ENCODE measurements around the gene GNA15.

DNA sequence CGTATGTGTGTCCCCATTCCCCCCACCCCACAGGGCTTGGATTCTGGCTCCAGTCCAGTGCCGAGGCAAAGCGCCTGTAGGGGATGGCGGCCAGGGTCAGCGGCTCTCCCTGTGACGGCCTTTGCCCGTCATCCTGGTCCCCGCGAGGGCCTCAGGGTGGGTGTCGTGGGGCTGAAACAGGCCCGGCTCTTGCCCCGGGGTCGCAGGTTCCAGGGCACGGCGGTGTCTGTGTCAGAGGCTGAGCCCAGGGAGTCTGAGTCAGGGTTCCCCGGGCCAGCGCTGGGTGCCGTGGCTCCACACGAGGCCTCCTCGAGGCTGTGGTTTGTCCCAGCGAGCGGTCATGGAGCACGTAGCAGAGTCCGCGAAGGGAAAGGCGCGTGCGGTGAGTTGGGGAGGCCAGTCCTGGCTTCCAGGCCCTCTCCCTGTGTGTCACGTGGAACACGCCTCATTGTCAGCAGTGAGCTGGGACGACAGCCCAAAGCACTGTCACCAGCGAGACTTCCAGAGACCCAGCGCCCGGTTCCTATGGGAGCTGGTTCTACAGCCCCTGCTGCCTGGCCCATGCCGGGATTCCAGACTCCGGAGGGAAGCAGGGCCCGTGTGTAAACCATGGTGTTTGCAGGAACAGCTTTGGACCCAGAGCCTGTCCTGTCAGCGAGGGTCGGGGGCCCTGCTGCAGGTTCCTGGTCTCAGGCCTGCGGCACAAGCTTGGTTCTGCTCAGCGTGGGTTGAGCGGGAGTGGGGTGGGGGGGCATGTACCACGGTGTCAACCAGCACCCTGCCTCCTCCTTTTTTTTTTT lies 63.3 kb downstream of the GNA15 start:
- TF ChIP-seq ATF1 (CRISPR knock-in tag; IDR thresholded peaks at IDR 0.05) (no peak), FOXJ3 (CRISPR knock-in tag; IDR thresholded peaks at IDR 0.05; ENCODE audit: borderline replicate concordance) (no peak)
- TF ChIP-seq, protein P1, sequence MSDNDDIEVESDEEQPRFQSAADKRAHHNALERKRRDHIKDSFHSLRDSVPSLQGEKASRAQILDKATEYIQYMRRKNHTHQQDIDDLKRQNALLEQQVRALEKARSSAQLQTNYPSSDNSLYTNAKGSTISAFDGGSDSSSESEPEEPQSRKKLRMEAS (CRISPR knock-in tag; IDR thresholded peaks at IDR 0.05): no peak
- TF ChIP-seq, protein P2, sequence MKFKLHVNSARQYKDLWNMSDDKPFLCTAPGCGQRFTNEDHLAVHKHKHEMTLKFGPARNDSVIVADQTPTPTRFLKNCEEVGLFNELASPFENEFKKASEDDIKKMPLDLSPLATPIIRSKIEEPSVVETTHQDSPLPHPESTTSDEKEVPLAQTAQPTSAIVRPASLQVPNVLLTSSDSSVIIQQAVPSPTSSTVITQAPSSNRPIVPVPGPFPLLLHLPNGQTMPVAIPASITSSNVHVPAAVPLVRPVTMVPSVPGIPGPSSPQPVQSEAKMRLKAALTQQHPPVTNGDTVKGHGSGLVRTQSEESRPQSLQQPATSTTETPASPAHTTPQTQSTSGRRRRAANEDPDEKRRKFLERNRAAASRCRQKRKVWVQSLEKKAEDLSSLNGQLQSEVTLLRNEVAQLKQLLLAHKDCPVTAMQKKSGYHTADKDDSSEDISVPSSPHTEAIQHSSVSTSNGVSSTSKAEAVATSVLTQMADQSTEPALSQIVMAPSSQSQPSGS (CRISPR knock-in tag; IDR thresholded peaks at IDR 0.05; ENCODE audit: borderline replicate concordance, low read depth): no peak
- TF ChIP-seq, protein P3, sequence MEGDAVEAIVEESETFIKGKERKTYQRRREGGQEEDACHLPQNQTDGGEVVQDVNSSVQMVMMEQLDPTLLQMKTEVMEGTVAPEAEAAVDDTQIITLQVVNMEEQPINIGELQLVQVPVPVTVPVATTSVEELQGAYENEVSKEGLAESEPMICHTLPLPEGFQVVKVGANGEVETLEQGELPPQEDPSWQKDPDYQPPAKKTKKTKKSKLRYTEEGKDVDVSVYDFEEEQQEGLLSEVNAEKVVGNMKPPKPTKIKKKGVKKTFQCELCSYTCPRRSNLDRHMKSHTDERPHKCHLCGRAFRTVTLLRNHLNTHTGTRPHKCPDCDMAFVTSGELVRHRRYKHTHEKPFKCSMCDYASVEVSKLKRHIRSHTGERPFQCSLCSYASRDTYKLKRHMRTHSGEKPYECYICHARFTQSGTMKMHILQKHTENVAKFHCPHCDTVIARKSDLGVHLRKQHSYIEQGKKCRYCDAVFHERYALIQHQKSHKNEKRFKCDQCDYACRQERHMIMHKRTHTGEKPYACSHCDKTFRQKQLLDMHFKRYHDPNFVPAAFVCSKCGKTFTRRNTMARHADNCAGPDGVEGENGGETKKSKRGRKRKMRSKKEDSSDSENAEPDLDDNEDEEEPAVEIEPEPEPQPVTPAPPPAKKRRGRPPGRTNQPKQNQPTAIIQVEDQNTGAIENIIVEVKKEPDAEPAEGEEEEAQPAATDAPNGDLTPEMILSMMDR (IDR thresholded peaks at IDR 0.05): no peak

Data from WTC11 (cell line).